GM08714 (cell line): ENCODE results near the gene MADD.

Experiments
- H3K4me3 ChIP-seq: fragments of 200-500 bp; sonication (Bioruptor generic); 2 replicates; pipeline ENCODE4 v1.5.1; 2014; ENCODE audit warnings: mild to moderate bottlenecking, low read length, inconsistent platforms
- ZNF274 ChIP-seq: IDR thresholded peaks from 2 replicates; pipeline ENCODE4 v1.6.1; 2012; ENCODE audit warnings: mild to moderate bottlenecking, low read depth, low read length

Gene MADD

GRCh38 chr11:47269829-47270305 lies at the start of gene MADD:
Gene MADD (plus strand): TSS chr11:47270133.
- TF ChIP-seq ZNF274 = no peak
- peak within 1 kb of the TSS; percentile 90 for H3K4me3 ChIP-seq

- H3K4me3 ChIP-seq = no peak overlapping the region
- TF ChIP-seq ZNF274 = no peak
Observed at GRCh38 chr11:47220401-47220821, 49.5 kb upstream of the MADD start.

- TF ChIP-seq ZNF274 = no peak
- no peak overlapping the region for H3K4me3 ChIP-seq
Observed at GRCh38 chr11:47222696-47223095, 47.2 kb upstream of the MADD start.

- no peak overlapping the region for H3K4me3 ChIP-seq
- no peak for TF ChIP-seq ZNF274
Observed at GRCh38 chr11:47225552-47226400, 44.2 kb upstream of the MADD start.

GRCh38 chr11:47229161-47229560 lies 40.8 kb upstream of the MADD start:
- H3K4me3 ChIP-seq = no peak overlapping the region
- no peak for TF ChIP-seq ZNF274

- H3K4me3 ChIP-seq = no peak overlapping the region
- TF ChIP-seq ZNF274 = no peak
Observed at GRCh38 chr11:47233051-47233450, 36.9 kb upstream of the MADD start.

GRCh38 chr11:47233989-47234668 lies 35.8 kb upstream of the MADD start:
- no peak overlapping the region for H3K4me3 ChIP-seq
- no peak for TF ChIP-seq ZNF274

- no peak overlapping the region for H3K4me3 ChIP-seq
- no peak for TF ChIP-seq ZNF274
Observed at GRCh38 chr11:47234669-47235100, 35.2 kb upstream of the MADD start.

- H3K4me3 ChIP-seq = no peak overlapping the region
- no peak for TF ChIP-seq ZNF274
Observed at GRCh38 chr11:47235163-47235562, 34.8 kb upstream of the MADD start.

- TF ChIP-seq ZNF274 = no peak
- no peak overlapping the region for H3K4me3 ChIP-seq
Observed at GRCh38 chr11:47236482-47236881, 33.5 kb upstream of the MADD start.

- no peak overlapping the region for H3K4me3 ChIP-seq
- TF ChIP-seq ZNF274 = no peak
Observed at GRCh38 chr11:47239852-47240251, 30.1 kb upstream of the MADD start.

GRCh38 chr11:47241841-47242301 lies 28.1 kb upstream of the MADD start:
- TF ChIP-seq ZNF274 = no peak
- H3K4me3 ChIP-seq = no peak overlapping the region

- no peak overlapping the region for H3K4me3 ChIP-seq
- TF ChIP-seq ZNF274 = no peak
Observed at GRCh38 chr11:47242596-47243192, 27.2 kb upstream of the MADD start.

- no peak overlapping the region for H3K4me3 ChIP-seq
- no peak for TF ChIP-seq ZNF274
Observed at GRCh38 chr11:47243454-47243853, 26.5 kb upstream of the MADD start.

- TF ChIP-seq ZNF274 = no peak
- H3K4me3 ChIP-seq = no peak overlapping the region
Observed at GRCh38 chr11:47244448-47245350, 25.2 kb upstream of the MADD start.
